Measurements from ENCODE around the gene PIH1D2. TPM values are rescaled to one million over a fixed set of nuclear protein-coding genes. Genes with fewer than 3 reads are reported as not detected.

The PIH1D2 gene
- total and polyA plus RNA-seq, 4 donors: 5.1 to 14.5 (median 10.0) TPM

GRCh38 chr11:112113539-112114457 lies 40.0 kb upstream of the PIH1D2 start:
- no peak overlapping the region for H3K9ac ChIP-seq (ENCODE audit: insufficient read depth in 1 of 2, low read length in 2 of 2)
- 58 to 63% methylated on average over 6 of the region's 6 CpGs for WGBS, 2 donors
- no peaks in the 10 kb centered on the region for H3K27me3 ChIP-seq (ENCODE audit: control insufficient read depth in 3 of 3, insufficient read depth in 3 of 3, low read length in 2 of 3)
- no peaks in the 10 kb centered on the region for H3K36me3 ChIP-seq (ENCODE audit: control insufficient read depth in 4 of 4, insufficient read depth in 4 of 4, low read length in 4 of 4)
- ATAC-seq (ENCODE audit: insufficient read depth, low FRiP score) (peak; percentile 58), DNase-seq (peak in 2 of 3 donors; percentile 59 to 60)
- no peaks in the 10 kb centered on the region for H3K4me1 ChIP-seq (ENCODE audit: control insufficient read depth in 5 of 5, insufficient read depth in 5 of 5, low read length in 5 of 5)
- H3K4me3 ChIP-seq: no peak overlapping the region
- no peaks in the 10 kb centered on the region for H3K9me3 ChIP-seq (ENCODE audit: control insufficient read depth in 4 of 4, insufficient read depth in 3 of 4, low read length in 3 of 4)
- peak; percentile 41 for TF ChIP-seq CTCF (IDR thresholded peaks at IDR 0.05; ENCODE audit: control extremely low read depth, extremely low read depth)
- no peak overlapping the region for H3K27ac ChIP-seq (ENCODE audit: low read depth in 1 of 2, low read length in 1 of 2)

- WGBS, 2 donors: 98 to 99% methylated on average over 8 of the region's 8 CpGs
- Histone ChIP-seq H3K27me3 (ENCODE audit: control insufficient read depth in 3 of 3, insufficient read depth in 3 of 3, low read length in 2 of 3) (no peaks in the 10 kb centered on the region), H3K9ac (ENCODE audit: insufficient read depth in 1 of 2, low read length in 2 of 2) (no peak overlapping the region), H3K9me3 (ENCODE audit: control insufficient read depth in 4 of 4, insufficient read depth in 3 of 4, low read length in 3 of 4) (no peaks in the 10 kb centered on the region), H3K27ac (ENCODE audit: low read depth in 1 of 2, low read length in 1 of 2) (no peak overlapping the region), H3K36me3 (ENCODE audit: control insufficient read depth in 4 of 4, insufficient read depth in 4 of 4, low read length in 4 of 4) (peaks cover 0 to 2% (median 0%) of the 10 kb centered on the region in 4 donors), H3K4me1 (ENCODE audit: control insufficient read depth in 5 of 5, insufficient read depth in 5 of 5, low read length in 5 of 5) (no peaks in the 10 kb centered on the region), H3K4me3 (no peak overlapping the region)
- ATAC-seq (ENCODE audit: insufficient read depth, low FRiP score): no peak
- DNase-seq: no peak
- TF ChIP-seq CTCF (IDR thresholded peaks at IDR 0.05; ENCODE audit: control extremely low read depth, extremely low read depth): no peak
Observed at GRCh38 chr11:112106070-112106469, 32.3 kb upstream of the PIH1D2 start.

- no peak for TF ChIP-seq CTCF (IDR thresholded peaks at IDR 0.05; ENCODE audit: control extremely low read depth, extremely low read depth)
- 69 to 84% methylated on average over 6 of the region's 6 CpGs for WGBS, 2 donors
Observed at GRCh38 chr11:112103446-112103845, 29.6 kb upstream of the PIH1D2 start.

More at GRCh38 chr11:112103446-112103845, 29.6 kb upstream of the PIH1D2 start:
- Histone ChIP-seq H3K27me3 (ENCODE audit: control insufficient read depth in 3 of 3, insufficient read depth in 3 of 3, low read length in 2 of 3) (no peaks in the 10 kb centered on the region), H3K27ac (ENCODE audit: low read depth in 1 of 2, low read length in 1 of 2) (no peak overlapping the region), H3K4me1 (ENCODE audit: control insufficient read depth in 5 of 5, insufficient read depth in 5 of 5, low read length in 5 of 5) (peaks cover 0 to 2% (median 0%) of the 10 kb centered on the region in 5 donors), H3K4me3 (no peak overlapping the region), H3K9me3 (ENCODE audit: control insufficient read depth in 4 of 4, insufficient read depth in 3 of 4, low read length in 3 of 4) (no peaks in the 10 kb centered on the region), H3K9ac (ENCODE audit: insufficient read depth in 1 of 2, low read length in 2 of 2) (no peak overlapping the region), H3K36me3 (ENCODE audit: control insufficient read depth in 4 of 4, insufficient read depth in 4 of 4, low read length in 4 of 4) (peaks cover 0 to 2% (median 0%) of the 10 kb centered on the region in 4 donors)
- DNase-seq (no peak), ATAC-seq (ENCODE audit: insufficient read depth, low FRiP score) (no peak)

Data from lung (tissue), 12 donors.